DMS53 treated with DMSO at 0.1 percent for 48 hours (cell line): ENCODE measurements around the gene NR2F2.
"Not testable (repeated sequence)": the region's sequence is repeated elsewhere in the genome, so short reads cannot be mapped to it uniquely, and the experiment has no call there.

Source experiments
- DNase-seq: peaks from one replicate; lab custom pipeline; 2025; ENCODE audit not compliant: unreplicated experiment; lab: John Stamatoyannopoulos, UW

The NR2F2 gene

DNA sequence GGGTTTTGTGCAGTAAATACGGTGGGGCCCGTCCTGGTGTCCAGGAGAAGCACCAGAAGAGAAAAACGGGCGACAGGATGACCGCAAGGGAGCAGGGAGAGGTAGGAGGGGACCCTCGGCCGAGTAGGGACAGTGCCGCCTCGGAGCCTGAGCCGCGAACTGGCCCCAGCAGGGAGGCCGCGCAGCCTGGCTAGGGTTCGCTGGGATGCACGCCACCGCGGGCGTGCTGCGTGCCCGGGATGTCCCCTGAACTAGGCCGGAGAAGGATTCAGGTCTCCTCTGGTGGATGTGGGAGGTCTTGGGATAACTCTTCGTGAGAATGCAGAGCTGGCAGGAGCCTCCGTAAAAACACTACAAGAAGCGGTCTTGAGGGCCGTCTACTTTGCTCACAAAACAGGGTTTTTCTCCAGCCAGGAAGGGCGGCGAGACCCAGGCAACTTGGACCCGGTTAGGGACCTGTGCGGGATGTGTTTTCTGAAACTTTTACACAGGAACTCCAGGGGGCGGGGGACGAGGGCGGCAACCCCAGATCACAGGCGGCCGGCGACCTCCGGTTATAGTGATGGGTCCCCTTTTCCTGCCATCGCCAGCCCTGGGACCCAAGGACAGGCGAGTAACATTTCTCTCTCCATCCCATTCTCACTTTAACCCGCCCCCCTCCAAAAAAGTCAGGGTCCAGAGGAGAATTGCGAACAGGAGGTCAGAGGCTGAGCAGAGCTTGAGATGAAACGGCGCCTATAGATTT is 35.5 kb downstream of the NR2F2 start:
- DNase-seq = no peak

DNA sequence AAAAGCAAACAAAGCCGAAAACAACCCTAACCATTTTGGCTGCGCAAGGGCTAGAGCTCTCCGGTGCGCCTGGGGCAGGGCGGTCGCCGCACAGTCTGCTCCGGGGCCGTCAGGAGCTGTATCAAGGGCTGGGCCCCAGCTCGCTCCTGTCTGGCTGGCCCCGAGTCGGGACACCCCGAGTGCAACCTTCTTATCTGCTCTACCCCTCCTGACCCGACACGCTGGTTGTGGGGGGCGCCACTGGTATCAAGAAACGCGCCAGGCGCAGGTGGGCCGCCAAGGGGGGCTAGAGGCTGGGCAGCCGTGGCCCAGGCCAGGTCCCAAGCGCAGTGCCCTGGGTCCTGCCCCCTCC is 36.0 kb downstream of the NR2F2 start:
- DNase-seq = no peak

DNA sequence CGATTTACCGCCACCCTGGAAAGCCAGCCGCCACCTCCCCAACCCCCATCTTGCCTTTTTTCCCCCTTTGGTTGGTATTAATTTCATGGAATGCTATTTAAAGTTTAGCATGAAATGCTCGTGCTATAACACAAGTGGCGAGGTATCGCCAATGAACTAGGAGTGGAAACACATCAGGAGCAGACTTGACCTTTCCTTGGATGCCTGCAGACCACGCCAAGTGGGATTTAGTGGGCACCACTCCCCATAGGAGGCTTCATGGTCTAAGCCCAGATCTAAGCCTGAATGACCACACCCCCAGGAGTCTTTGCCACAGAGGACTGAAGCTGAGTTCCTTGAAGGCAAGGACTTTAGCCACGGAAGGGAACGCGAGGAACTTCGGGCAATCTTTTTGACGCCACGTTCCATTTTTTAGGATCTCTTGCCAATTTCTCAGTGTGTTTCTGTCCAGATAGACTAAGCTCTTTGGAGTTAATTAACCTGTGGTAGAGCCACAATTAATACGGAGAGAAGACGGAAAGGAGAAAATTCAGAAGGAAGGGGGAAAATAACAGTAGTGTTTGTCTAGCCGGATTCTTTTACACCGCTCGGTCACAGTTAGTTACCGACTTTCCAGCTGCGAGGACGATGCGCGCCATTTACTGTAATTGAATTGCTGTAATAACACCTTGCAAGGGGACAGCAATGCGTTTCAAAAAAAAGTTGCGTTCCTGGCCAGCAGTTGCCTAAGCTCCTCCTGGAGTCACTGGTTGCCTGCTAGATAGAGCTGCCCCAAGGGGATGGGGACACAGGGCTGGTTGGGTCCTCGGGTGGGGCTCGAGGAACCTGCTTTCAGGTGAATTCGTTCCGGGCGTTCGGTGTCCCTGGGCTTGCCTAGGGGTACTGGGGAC is 37.1 kb downstream of the NR2F2 start:
- DNase-seq = no peak

DNA sequence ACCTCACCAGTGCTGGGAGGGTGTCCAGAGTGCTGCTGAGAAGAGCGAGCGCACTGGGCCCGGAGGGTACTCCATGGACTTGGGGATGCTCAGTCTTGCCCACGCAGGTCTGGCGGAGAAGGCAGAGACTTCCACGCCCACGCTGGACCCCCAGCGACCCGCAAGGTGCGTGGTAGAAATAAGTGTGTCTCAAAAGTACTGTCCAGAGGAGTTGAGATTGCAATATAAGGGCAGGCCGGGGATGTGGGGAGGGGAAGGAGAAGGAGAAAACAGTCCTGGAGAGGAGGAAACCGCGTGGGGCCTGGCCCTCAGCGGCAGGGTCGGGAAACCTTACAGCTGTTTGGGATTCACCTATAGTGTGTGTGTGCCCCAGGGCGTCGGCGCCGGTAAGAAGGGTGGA is 38.9 kb downstream of the NR2F2 start:
- DNase-seq = no peak

DNA sequence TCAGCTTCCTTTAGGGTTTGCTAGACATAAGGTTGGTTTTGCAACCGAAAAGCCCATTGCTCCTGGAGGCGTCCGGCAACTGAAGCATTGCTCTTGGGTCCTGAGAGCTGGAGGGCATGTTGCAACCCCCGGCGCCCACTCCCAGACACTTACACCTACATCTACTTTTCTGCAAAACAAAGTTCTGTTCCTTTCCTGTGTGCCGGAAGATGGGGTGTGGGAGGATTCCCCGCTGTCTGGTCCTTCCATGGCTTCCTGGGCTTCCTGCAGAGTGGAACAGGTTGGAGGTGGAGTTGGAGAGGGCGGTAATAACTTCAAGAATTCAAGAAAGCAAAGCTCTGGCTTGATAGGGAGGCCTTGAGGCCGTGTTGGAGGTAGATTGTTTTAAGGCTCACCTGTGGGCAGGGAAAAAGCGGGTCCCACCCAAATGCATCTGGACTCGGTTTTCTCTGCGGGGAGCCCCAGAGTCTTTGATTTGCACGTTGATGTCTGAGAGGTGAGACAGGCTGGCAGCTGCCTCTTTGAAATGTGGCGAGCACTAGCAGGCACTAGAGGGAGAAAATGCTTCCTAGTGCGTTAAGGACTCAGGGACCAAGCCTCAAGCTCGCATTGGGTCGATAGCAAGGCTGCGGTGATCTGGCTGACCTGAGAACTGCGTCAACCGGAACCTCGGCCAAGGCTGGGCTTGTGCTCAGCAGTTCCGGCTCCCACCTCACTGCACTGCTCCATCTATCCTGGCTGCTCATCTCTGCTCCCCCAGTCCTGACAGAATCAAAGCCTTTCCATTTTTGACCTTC is 39.5 kb downstream of the NR2F2 start:
- no peak for DNase-seq

DNA sequence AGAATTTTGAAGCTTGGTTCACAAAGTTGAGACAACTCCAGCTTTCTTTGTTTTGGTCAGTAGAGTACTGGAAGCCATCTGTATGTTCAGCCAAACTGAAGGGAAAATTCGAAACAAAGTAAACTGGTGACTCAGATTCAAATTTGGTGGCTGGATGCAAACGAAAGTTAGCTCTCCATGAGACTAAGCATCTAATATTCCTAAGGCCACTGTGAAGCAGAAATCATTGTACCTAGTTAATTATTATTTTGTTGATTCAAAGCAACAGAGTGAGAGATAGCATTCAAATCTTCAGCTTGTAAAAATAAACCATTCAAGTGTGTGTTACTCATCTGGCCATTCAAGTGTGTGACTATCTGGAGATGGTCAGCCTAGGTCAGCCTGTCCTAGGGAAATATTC is 42.1 kb downstream of the NR2F2 start:
- DNase-seq = no peak

DNA sequence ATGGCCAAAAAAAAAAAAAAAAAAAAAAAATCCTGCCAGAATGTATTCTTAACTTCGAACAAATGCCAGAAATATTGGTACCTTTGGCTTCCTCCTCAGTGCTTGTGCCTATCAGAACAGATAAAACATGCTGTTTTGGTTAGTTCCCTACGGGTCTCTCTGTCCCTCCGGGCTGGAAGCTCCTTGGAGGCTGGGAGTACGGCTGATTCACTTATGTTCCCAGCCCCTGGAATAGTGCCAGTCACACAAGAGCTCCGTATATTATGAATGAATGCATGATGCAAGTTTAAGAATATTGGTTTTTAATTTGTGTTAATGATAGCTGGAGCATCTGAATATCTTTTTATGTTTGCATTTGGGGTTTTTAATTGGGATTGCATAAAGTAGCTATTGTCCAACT is 44.0 kb downstream of the NR2F2 start:
- DNase-seq = no peak

DNA sequence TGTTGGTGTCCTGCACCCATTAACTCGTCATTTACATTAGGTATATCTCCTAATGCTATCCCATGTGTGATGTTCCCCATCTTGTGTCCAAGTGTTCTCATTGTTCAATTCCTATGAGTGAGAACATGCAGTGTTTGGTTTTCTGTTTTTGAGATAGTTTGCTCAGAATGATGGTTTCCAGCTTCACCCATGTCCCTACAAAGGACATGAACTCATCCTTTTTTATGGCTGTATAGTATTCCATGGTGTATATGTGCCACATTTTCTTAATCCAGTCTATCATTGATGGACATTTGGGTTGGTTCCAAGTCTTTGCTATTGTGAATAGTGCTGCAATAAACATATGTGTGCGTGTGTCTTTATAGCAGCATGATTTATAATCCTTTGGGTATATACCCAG is 49.1 kb downstream of the NR2F2 start:
- not testable (repeated sequence) for DNase-seq

DNA sequence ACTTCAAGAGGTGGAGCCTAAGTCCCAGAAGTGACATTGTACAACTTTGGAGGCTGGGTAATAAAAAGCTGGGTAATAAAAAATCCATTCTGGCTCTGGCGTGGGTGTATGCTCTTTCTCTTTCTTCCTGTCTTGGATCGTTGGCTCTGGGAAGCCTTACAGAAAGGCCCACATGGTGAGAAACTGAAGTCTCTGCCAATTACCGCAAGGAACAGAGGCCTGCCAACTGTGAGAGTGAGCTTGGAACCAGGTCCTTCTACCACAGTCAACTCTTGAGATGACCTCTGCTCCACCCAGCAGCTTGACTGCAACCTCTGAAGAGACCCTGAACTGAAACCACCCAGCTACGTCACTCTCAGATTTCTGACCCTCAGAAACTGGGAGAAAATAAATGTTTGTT is 51.0 kb downstream of the NR2F2 start:
- no peak for DNase-seq

DNA sequence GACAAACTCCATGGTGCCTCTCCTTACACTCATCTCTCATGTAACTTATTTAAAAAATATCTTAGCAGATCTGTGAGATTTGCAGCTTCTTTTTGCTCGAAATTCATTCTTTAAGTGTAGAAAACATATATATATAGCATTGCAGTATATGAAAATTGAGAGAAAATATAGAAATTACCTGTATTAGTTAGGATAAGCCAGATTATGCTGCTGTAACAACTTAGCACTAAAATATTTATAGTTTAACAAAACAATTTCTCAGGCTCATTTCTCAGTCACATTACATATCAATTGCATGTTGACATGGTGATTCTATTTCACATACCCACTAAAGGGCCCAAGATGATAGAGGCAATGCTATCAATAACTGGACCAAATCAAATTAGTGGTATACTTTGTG is 54.7 kb downstream of the NR2F2 start:
- no peak for DNase-seq

DNA sequence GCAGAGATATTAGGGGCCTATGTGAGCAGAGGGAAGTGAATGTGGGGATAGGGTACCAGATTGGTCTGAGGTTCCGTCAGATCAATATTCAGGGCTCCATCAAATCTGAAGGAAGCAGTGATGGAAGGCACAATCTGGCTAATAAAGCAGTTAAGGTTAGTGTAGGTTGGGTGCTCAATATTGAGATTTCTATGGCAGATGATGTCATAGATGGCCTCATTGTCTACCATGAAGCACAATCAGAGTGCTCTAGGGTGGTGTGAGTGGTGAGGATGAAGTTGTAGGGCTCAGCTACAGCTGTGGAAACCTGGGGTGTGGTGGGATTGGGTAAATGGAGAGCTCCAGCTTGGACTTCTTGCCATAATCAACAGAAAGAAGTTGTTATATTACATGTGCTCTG is 58.2 kb downstream of the NR2F2 start:
- DNase-seq = no peak
